Stimulated activated CD4-positive, alpha-beta T cell treated with anti-CD3 and anti-CD28 coated beads, TNF-alpha, amount 100 ng/mL, for 1 hour (primary cell): Measurements from ENCODE around the gene NUAK2.

Experiments used
- DNase-seq, 3 donors: peaks; one replicate each; pipeline ENCODE4 v3.0.0-alpha.2; 2020; ENCODE audit warnings: low read depth in 3 of 3, low spot score in 1 of 3

Gene NUAK2

DNA sequence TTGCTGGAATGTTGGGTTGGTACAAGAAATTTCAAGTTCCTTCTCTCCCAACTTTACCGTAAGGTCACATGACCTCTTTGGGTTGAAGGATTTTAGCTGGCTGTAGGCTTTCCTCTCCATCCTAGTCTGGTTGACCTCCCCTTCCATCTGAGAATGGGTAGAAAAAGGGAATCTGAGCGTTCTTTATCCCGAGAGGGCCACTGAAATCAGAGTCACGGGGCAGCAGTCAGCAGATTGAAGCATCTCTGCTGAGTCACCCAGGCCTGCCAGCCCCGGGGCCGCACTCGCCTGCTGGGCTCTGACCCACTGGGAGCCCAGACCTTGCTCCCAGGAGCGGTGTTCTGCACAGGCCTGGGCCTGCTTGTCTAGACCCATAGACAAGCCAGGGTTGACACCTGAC is 62.8 kb downstream of the NUAK2 start:
- no peak for DNase-seq

DNA sequence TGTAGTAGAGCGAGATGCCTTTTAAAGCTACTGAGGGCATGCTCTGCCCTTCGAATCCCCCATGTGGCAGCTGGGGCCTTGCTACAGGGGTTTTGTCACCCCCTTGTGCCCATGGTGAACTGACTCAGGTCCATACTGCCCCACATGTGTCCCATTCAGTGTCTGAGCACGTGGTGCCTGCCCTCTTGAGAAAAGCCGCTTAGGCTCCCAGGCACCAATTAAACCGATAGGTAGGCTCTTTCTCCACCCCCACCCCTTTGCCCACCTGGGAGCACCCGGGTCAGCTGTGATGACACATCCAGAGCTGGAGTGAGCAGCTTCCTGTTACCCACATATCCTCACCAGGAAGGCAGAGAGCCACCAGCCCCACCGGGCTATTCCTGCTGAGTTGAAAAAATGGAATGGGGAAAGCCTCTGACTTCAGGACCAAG is 63.3 kb downstream of the NUAK2 start:
- no peak for DNase-seq

DNA sequence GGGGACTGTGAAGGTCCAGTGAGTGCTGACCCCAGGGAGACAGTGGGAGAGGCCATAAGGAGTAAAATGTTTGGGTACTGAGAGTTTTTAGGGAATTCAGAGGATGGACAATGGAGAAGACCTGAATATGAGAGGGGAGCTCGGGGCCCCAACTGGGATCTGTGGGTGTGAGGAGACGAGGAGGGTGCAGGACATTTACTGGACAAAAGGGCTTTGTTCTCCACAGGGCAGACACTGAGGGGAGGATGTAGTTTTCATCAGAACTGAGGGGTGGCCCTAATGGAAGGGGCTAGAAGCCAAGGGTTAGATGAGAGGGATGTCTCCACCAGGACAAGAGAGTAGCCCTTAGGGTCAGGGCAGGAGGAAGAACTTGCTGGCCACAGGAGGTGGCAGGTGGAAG is 63.8 kb downstream of the NUAK2 start:
- DNase-seq: no peak

DNA sequence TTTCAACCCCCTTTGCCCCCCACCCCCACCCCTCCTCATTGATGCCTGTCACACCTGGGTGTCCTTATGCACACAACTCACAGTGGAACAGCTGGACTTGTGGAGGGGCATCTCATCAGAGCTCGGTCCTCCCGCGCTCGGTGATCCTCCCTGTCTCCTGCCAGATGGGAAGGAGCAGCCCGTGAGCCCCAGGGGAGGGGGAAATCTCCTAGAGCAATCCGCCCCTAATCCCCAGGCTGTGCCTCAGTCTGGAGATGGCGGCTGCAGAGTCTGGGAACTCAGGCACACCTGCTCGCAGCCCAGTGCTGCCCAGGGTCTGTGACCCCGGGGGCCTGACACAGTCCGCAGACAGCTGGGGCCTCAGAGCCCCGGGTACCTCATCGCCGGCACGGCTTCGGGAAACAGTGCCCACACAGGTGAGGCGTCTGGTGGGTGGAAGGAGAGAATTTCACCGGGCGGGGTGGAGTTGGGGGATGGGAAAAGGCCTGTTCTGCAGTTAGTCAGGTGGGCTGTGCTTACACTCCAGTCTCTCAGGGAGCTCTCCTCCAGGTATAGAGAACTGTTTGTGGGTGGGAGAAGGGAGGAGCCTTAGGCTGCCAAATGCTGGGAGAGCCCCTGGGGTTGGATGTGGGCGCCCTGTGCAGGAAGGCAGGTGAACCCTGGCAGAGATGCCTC is 64.5 kb downstream of the NUAK2 start:
- no peak for DNase-seq

DNA sequence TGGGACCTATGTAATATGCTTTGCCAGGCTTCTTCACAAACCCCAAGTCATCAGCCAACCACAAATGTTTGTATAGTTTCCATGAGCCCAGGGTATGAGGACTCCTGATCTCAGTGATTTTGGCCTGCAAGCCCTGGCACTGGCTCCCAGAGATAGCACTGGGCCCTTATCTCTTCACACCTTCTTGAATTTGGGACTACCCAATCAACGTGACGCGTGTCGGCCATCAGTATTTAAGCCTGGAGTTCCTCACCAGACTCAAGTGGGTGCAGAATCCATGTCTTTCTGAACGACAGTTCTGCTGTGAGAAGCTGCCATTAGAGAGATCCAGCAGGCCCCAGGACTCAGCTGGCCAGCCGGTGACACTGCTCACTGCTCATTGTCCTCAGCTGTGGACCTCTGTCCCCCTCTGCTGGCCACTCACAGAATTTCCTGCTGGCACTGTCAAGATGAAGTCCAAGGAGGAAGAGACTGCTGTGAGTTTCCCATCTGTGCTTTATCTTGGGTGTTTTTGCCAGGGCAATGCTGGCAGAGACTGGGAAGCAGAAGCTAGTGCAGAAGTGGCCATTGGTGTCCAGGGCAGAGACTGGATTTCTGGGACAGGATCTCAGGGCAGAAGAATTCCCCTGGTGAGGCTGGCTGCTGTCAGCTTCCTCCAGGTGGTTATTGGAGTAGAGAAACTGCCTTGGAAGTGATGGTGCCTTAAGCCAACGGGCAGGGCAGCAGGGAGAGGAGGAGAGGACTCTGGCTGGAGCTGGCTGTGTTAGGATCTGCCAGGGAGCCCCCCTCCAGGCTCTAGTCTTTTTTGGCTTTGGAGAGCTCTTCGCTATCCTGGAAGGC is 65.4 kb downstream of the NUAK2 start:
- DNase-seq: peak; percentile 50 to 82 (median 70)
